GM13977 (cell line): ENCODE results near the gene PLAGL1.

Experiments used
- DNase-seq: peaks from one replicate; pipeline ENCODE4 v3.0.0; 2012; ENCODE audit warnings: low spot score
- CTCF ChIP-seq: IDR thresholded peaks from 2 replicates; pipeline ENCODE4 v1.5.1; 2012; ENCODE audit warnings: mild to moderate bottlenecking, control low read depth; ENCODE audit not compliant: insufficient read depth; ENCODE audit errors: extremely low read depth, missing control alignments
- in situ Hi-C: fragments of 300-500 bp; cut with MboI; formaldehyde crosslinking; loops from one replicate; pipeline ENCODE4 v1.12.0; 2022; ENCODE audit warnings: low sequenced_read_pairs, low pct_unique_long_range_greater_than_20kb, mixed read lengths, inconsistent platforms; ENCODE audit not compliant: unreplicated experiment

Gene PLAGL1

GRCh38 chr6:143950875-143951274 lies 57.2 kb downstream of the PLAGL1 start:
- DNase-seq: no peak
- TF ChIP-seq CTCF: no peak
- in situ Hi-C loops: no loop called here

- no peak for DNase-seq
- in situ Hi-C loops: loop anchor here (10.0 kb wide), 2 partner anchors 65 to 145 kb away; partner anchors contain the start of gene SF3B5
- no peak for TF ChIP-seq CTCF
These were observed 58.1 kb downstream of the PLAGL1 start for GRCh38 chr6:143949962-143950361.

GRCh38 chr6:143949535-143949934 lies 58.5 kb downstream of the PLAGL1 start:
- no peak for TF ChIP-seq CTCF
- in situ Hi-C loops: loop anchor here (10.0 kb wide), 2 partner anchors 65 to 145 kb away; partner anchors contain the start of gene SF3B5
- no peak for DNase-seq

- in situ Hi-C loops: loop anchor here (10.0 kb wide), 2 partner anchors 67 to 147 kb away; partner anchors contain the start of gene SF3B5
- DNase-seq: no peak
- no peak for TF ChIP-seq CTCF
These were observed 59.9 kb downstream of the PLAGL1 start for GRCh38 chr6:143948208-143948607.

GRCh38 chr6:143941852-143942627 lies 66.0 kb downstream of the PLAGL1 start:
- peak; percentile 52 for DNase-seq
- peak; percentile 63 for TF ChIP-seq CTCF
- in situ Hi-C loops: loop anchor here (10.0 kb wide), 2 partner anchors 73 to 153 kb away; partner anchors contain the start of gene SF3B5

- in situ Hi-C loops: loop anchor here (10.0 kb wide), 2 partner anchors 75 to 155 kb away; partner anchors contain the start of gene SF3B5
- peak; percentile 80 for DNase-seq
These were observed 68.0 kb downstream of the PLAGL1 start for GRCh38 chr6:143940011-143940597.

More at GRCh38 chr6:143940011-143940597, 68.0 kb downstream of the PLAGL1 start:
- TF ChIP-seq CTCF: peak; percentile 71
